ENCODE measurements around the gene IL3. TPM values are rescaled to one million over a fixed set of nuclear protein-coding genes. Genes with fewer than 3 reads are reported as not detected.

Gene IL3
- total RNA-seq, 1 donor from 2014 or later, result not detected

DNA sequence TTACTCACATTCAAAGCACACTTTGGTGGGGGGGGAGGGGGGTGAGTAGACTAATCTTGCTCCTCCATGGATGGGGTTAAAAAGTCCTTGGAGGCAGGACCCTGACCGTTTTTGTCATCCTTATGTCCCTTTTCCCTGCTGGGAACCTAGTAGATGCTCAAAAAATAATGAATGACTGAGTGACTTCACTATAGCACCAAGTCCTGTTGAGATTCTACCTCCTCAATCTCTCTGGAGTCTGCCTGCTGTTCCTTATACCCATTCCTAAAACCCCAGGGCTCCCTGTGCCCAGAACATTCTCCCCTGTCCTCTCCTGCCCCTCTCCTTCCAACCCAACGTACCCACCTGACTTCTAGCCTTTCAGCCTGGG is 10.9 kb downstream of the IL3 start:
- no peaks in the 10 kb centered on the region for H3K9me3 Mint-ChIP-seq
- peaks cover 2% of the 10 kb centered on the region for H3K27me3 Mint-ChIP-seq (ENCODE audit: insufficient read depth, low read depth)
- Histone ChIP-seq H2AFZ (replicated peaks) (no peak overlapping the region), H3K4me1 (peaks cover 7% of the 10 kb centered on the region), H3F3A (ENCODE audit: low read depth) (no peaks in the 10 kb centered on the region), H3K27ac (no peak overlapping the region), H3K79me2 (ENCODE audit: low read depth) (no peaks in the 10 kb centered on the region), H3K36me3 (no peaks in the 10 kb centered on the region), H3K27me3 (no peaks in the 10 kb centered on the region), H3K9ac (no peak overlapping the region), H3K4me3 (no peak overlapping the region), H3K9me3 (ENCODE audit: low read depth) (no peaks in the 10 kb centered on the region), H4K20me1 (ENCODE audit: low read depth) (no peaks in the 10 kb centered on the region), H3K4me2 (no peak overlapping the region)
- H3K4me1 Mint-ChIP-seq, result peaks cover 5% of the 10 kb centered on the region
- TF ChIP-seq, protein P1, sequence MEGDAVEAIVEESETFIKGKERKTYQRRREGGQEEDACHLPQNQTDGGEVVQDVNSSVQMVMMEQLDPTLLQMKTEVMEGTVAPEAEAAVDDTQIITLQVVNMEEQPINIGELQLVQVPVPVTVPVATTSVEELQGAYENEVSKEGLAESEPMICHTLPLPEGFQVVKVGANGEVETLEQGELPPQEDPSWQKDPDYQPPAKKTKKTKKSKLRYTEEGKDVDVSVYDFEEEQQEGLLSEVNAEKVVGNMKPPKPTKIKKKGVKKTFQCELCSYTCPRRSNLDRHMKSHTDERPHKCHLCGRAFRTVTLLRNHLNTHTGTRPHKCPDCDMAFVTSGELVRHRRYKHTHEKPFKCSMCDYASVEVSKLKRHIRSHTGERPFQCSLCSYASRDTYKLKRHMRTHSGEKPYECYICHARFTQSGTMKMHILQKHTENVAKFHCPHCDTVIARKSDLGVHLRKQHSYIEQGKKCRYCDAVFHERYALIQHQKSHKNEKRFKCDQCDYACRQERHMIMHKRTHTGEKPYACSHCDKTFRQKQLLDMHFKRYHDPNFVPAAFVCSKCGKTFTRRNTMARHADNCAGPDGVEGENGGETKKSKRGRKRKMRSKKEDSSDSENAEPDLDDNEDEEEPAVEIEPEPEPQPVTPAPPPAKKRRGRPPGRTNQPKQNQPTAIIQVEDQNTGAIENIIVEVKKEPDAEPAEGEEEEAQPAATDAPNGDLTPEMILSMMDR (IDR thresholded peaks at IDR 0.05), result no peak
- TF ChIP-seq EZH2 (IDR thresholded peaks at IDR 0.05), result no peak
- no peak for TF ChIP-seq EZH2phosphoT487 (IDR thresholded peaks at IDR 0.05)
- H3K36me3 Mint-ChIP-seq, result peaks cover 1% of the 10 kb centered on the region
- DNase-seq (ENCODE audit: low spot score), result no peak
- no peak overlapping the region for H3K4me3 Mint-ChIP-seq
- H3K27ac Mint-ChIP-seq, result no peak overlapping the region

DNA sequence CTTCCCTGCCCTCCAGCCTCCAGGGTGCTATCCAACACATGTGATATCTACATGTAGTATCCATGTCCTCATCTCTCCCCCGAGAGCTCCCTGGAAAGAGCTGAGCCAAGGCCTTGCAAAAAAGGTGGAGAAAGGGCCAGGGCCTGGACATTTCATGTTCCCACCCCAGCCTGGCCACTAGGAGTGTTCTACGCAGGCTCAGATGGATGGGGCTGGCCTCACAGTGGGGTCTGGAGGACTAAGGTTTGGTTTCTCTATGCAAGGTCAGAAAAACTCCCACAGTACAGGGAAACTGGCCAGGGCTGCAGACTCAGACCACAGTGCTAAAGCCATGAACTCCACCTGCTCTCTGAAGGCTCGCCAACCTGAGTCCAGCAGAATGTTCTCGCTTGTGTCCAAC is 11.6 kb downstream of the IL3 start:
- Histone ChIP-seq H3F3A (ENCODE audit: low read depth) (no peaks in the 10 kb centered on the region), H3K27me3 (no peaks in the 10 kb centered on the region), H3K9me3 (ENCODE audit: low read depth) (no peaks in the 10 kb centered on the region), H3K27ac (no peak overlapping the region), H4K20me1 (ENCODE audit: low read depth) (no peaks in the 10 kb centered on the region), H3K9ac (no peak overlapping the region), H3K36me3 (no peaks in the 10 kb centered on the region), H3K4me2 (no peak overlapping the region), H2AFZ (replicated peaks) (no peak overlapping the region), H3K4me1 (peaks cover 7% of the 10 kb centered on the region), H3K4me3 (no peak overlapping the region), H3K79me2 (ENCODE audit: low read depth) (no peaks in the 10 kb centered on the region)
- H3K36me3 Mint-ChIP-seq, result peaks cover 1% of the 10 kb centered on the region
- no peak for DNase-seq (ENCODE audit: low spot score)
- H3K9me3 Mint-ChIP-seq, result no peaks in the 10 kb centered on the region
- peaks cover 2% of the 10 kb centered on the region for H3K27me3 Mint-ChIP-seq (ENCODE audit: insufficient read depth, low read depth)
- H3K27ac Mint-ChIP-seq, result no peak overlapping the region
- peaks cover 5% of the 10 kb centered on the region for H3K4me1 Mint-ChIP-seq
- no peak overlapping the region for H3K4me3 Mint-ChIP-seq
- TF ChIP-seq, protein P1 (IDR thresholded peaks at IDR 0.05), result no peak
- no peak for TF ChIP-seq EZH2 (IDR thresholded peaks at IDR 0.05)
- TF ChIP-seq EZH2phosphoT487 (IDR thresholded peaks at IDR 0.05), result no peak

DNA sequence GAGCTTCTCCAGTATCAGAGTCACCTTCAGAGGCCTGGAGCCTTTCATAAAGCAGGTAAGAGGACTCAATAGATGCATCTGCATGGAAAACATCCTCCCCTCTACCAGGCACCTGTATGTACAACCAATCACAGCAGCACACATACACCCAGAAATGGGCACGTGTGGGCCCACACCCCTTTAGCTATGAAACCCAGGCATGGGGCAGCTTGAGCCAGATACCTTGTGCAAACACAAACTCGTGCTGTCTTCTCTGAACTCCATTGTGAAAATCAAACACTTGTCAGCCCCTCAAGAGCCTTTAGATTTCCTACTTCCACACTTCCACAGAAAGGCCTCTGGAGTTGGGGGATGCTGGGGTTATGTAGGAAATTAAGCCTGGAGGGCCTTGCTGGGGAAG is 12.1 kb downstream of the IL3 start:
- Mint-ChIP-seq H3K9me3 (no peaks in the 10 kb centered on the region), H3K36me3 (peaks cover 1% of the 10 kb centered on the region), H3K27ac (no peak overlapping the region), H3K4me1 (peaks cover 5% of the 10 kb centered on the region), H3K27me3 (ENCODE audit: insufficient read depth, low read depth) (peaks cover 2% of the 10 kb centered on the region), H3K4me3 (no peak overlapping the region)
- Histone ChIP-seq H2AFZ (replicated peaks) (no peak overlapping the region), H3F3A (ENCODE audit: low read depth) (no peaks in the 10 kb centered on the region), H3K79me2 (ENCODE audit: low read depth) (no peaks in the 10 kb centered on the region), H3K4me2 (no peak overlapping the region), H3K9ac (no peak overlapping the region), H3K4me3 (no peak overlapping the region), H3K27me3 (no peaks in the 10 kb centered on the region), H3K9me3 (ENCODE audit: low read depth) (no peaks in the 10 kb centered on the region), H3K4me1 (peaks cover 7% of the 10 kb centered on the region), H3K27ac (no peak overlapping the region), H3K36me3 (no peaks in the 10 kb centered on the region), H4K20me1 (ENCODE audit: low read depth) (no peaks in the 10 kb centered on the region)
- no peak for DNase-seq (ENCODE audit: low spot score)
- no peak for TF ChIP-seq EZH2 (IDR thresholded peaks at IDR 0.05)
- no peak for TF ChIP-seq EZH2phosphoT487 (IDR thresholded peaks at IDR 0.05)
- TF ChIP-seq, protein P1 (IDR thresholded peaks at IDR 0.05), result no peak
